SK-N-DZ (cell line): ENCODE data around the gene XBP1.

Source experiments
- DNase-seq: peaks from one replicate; pipeline ENCODE4 v3.0.0-alpha.2; 2015; ENCODE audit warnings: low spot score
- small RNA-seq, 2 experiments: library from RNA; depleted of rRNA; stranded (forward); fragments of <200 nt; gene quantifications; one replicate each; pipeline ENCODE3, GENCODE V24; 2014

The XBP1 gene

DNA sequence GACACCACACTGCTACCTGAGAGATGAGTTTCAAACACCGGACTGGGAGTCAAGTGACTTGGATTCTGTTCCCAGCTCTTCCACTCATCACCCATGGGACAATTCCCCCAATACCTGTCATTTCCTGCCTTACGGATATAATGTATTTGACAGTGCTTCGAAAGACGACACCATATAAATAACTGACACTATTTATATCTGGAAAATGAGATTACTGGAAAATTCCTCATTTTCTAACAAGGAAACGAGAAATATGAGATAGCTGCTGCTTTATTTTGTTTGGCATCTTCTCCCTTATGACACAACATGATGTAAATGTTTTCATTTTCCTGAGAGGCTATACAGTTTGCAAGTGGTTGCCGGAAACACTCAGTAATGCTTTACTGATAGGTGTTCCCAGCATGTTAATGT, 49.9 kb downstream of the XBP1 start:
- DNase-seq: no peak

Small RNA genes within 50 kb of the gene (small RNA-seq; reads per million reads assigned to genes)
- gene Z93930.1: 0 reads per million in 2 experiments
